Measurements from ENCODE around the gene SLC2A4RG.

SLC2A4RG gene

DNA sequence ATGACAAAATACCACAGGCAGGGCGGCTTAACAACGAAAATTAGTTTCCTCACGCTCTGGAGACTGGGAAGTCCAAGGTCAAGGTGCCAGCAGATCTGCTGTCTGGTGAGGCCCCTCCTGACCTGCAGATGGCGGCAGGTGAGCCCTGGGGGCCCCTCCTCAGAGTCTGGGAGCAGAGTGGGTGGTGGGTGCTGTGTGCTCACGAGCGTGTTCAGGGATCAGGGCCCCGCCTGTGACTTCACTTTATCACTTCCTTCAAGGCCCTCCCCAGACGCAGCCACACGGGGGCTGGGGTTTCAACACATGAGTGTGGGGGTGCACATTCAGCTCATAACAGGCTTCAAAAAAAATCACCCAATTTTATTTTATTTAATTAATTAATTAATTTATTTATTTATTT, 39.3 kb downstream of the SLC2A4RG start:
- TF ChIP-seq, protein P1, sequence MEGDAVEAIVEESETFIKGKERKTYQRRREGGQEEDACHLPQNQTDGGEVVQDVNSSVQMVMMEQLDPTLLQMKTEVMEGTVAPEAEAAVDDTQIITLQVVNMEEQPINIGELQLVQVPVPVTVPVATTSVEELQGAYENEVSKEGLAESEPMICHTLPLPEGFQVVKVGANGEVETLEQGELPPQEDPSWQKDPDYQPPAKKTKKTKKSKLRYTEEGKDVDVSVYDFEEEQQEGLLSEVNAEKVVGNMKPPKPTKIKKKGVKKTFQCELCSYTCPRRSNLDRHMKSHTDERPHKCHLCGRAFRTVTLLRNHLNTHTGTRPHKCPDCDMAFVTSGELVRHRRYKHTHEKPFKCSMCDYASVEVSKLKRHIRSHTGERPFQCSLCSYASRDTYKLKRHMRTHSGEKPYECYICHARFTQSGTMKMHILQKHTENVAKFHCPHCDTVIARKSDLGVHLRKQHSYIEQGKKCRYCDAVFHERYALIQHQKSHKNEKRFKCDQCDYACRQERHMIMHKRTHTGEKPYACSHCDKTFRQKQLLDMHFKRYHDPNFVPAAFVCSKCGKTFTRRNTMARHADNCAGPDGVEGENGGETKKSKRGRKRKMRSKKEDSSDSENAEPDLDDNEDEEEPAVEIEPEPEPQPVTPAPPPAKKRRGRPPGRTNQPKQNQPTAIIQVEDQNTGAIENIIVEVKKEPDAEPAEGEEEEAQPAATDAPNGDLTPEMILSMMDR (conservative IDR thresholded peaks at IDR 0.05; ENCODE audit: low read length) = no peak
- DNase-seq (ENCODE audit: low read depth) = no peak
- H3K4me3 ChIP-seq (ENCODE audit: low read length) = no peak overlapping the region

- no peak for DNase-seq (ENCODE audit: low read depth)
- TF ChIP-seq, protein P1 (conservative IDR thresholded peaks at IDR 0.05; ENCODE audit: low read length) = no peak
- no peak overlapping the region for H3K4me3 ChIP-seq (ENCODE audit: low read length)
These were observed 41.6 kb downstream of the SLC2A4RG start for GRCh38 chr20:63781181-63781580.

DNA sequence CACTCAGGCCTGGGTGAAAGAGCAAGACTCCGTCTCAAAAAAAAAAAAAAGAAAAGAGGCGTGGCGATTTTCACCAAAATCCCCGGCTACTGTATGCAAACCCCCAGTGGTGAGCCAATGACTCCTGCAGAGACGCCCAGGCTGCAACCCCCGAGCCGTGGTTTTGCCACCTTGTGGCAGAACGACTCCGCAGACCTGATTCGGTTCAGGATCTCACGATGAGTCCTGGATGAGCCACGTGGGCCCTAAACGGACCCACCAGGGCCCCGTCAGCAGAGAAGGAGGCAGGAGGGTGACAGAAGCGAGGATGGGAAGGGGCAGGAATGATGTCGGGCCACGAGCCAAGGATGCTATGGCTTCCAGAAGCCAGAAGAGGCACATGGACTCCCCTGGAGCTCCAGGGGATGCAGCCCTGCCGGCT, 42.5 kb downstream of the SLC2A4RG start:
- no peak for DNase-seq (ENCODE audit: low read depth)
- H3K4me3 ChIP-seq (ENCODE audit: low read length) = no peak overlapping the region
- TF ChIP-seq, protein P1 (conservative IDR thresholded peaks at IDR 0.05; ENCODE audit: low read length) = no peak

DNA sequence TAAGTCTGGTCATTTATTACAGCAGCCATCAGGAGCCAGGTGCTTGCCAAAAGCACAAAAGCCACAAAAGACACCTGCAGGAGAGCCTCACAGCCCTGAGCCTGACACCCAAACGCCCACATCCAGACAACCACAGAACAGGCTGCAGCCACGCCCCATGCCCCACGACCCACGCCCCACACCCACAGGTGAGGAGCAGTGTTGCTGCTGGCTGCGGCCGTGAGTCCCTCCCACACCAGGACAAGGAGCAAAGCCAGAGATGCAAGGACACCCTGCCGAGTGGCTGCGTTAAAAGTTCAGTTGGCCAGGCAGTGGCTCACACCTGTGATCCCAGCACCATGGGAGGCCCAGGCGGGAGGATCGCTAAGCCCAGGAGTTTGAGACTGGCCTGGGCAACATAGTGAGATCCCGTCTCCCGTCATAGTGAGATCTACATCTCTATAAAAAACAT, 43.0 kb downstream of the SLC2A4RG start:
- TF ChIP-seq, protein P1 (conservative IDR thresholded peaks at IDR 0.05; ENCODE audit: low read length) = no peak
- no peak overlapping the region for H3K4me3 ChIP-seq (ENCODE audit: low read length)
- no peak for DNase-seq (ENCODE audit: low read depth)

GRCh38 chr20:63783970-63784369, 44.4 kb downstream of the SLC2A4RG start:
- no peak overlapping the region for H3K4me3 ChIP-seq (ENCODE audit: low read length)
- DNase-seq (ENCODE audit: low read depth) = no peak
- TF ChIP-seq, protein P1 (conservative IDR thresholded peaks at IDR 0.05; ENCODE audit: low read length) = no peak

- TF ChIP-seq, protein P1 (conservative IDR thresholded peaks at IDR 0.05; ENCODE audit: low read length) = no peak
- DNase-seq (ENCODE audit: low read depth) = no peak
- no peak overlapping the region for H3K4me3 ChIP-seq (ENCODE audit: low read length)
These were observed 46.1 kb downstream of the SLC2A4RG start for GRCh38 chr20:63785691-63786131.

- no peak for DNase-seq (ENCODE audit: low read depth)
- no peak overlapping the region for H3K4me3 ChIP-seq (ENCODE audit: low read length)
- TF ChIP-seq, protein P1 (conservative IDR thresholded peaks at IDR 0.05; ENCODE audit: low read length) = no peak
These were observed 47.7 kb downstream of the SLC2A4RG start for GRCh38 chr20:63787302-63787701.
